Measurements from ENCODE around the gene HIRIP3. TPM values are rescaled to one million over a fixed set of nuclear protein-coding genes. Genes with fewer than 3 reads are reported as not detected.

HIRIP3 gene
- total RNA-seq, 1 experiment from 2014 or later, result 25.3 TPM

GRCh38 chr16:29963021-29963743 lies 32.2 kb downstream of the HIRIP3 start:
- intact Hi-C loops (cut with micrococcal nuclease; ENCODE audit: unreplicated experiment), result no loop called here
- Histone ChIP-seq H3K36me3 (ENCODE audit: control insufficient read depth, insufficient read depth, low read length) (peaks cover 3% of the 10 kb centered on the region; the same call in 1 of the 2 replicates), H3K4me1 (ENCODE audit: control insufficient read depth, insufficient read depth, low read length) (peaks cover 15% of the 10 kb centered on the region), H3K4me3 (ENCODE audit: low read depth in 2 of 2, low read length in 2 of 2) (peak overlapping the region; percentile 69 to 72), H3K27ac (ENCODE audit: low read length) (peak overlapping the region; percentile 94), H3K9me3 (ENCODE audit: control insufficient read depth, insufficient read depth, low read depth, low read length) (no peaks in the 10 kb centered on the region), H3K27me3 (ENCODE audit: control insufficient read depth, insufficient read depth, low read length) (no peaks in the 10 kb centered on the region)
- POLR2A ChIA-PET, result interaction anchor here (1.3 kb wide), 1 partner anchor 10 kb away, joined by 3 read pairs; the partner anchor contains the start of gene TAOK2
- CTCF ChIA-PET, result no interaction called here
- no peak for ATAC-seq
- in situ Hi-C loops (cut with HindIII; ENCODE audit: low pct_unique_long_range_greater_than_20kb, low sequenced_read_pairs), result no loop called here
- no peak for DNase-seq (ENCODE audit: low read depth, low spot score)
- TF ChIP-seq TCF7L2 (IDR thresholded peaks at IDR 0.05; ENCODE audit: low read depth, low read length) (no peak), SIN3A (IDR thresholded peaks at IDR 0.05; ENCODE audit: borderline replicate concordance, insufficient read depth, low read depth, low read length) (no peak), POLR2AphosphoS5 (IDR thresholded peaks at IDR 0.05; ENCODE audit: low read depth, low read length) (no peak)
- TF ChIP-seq, protein P1, sequence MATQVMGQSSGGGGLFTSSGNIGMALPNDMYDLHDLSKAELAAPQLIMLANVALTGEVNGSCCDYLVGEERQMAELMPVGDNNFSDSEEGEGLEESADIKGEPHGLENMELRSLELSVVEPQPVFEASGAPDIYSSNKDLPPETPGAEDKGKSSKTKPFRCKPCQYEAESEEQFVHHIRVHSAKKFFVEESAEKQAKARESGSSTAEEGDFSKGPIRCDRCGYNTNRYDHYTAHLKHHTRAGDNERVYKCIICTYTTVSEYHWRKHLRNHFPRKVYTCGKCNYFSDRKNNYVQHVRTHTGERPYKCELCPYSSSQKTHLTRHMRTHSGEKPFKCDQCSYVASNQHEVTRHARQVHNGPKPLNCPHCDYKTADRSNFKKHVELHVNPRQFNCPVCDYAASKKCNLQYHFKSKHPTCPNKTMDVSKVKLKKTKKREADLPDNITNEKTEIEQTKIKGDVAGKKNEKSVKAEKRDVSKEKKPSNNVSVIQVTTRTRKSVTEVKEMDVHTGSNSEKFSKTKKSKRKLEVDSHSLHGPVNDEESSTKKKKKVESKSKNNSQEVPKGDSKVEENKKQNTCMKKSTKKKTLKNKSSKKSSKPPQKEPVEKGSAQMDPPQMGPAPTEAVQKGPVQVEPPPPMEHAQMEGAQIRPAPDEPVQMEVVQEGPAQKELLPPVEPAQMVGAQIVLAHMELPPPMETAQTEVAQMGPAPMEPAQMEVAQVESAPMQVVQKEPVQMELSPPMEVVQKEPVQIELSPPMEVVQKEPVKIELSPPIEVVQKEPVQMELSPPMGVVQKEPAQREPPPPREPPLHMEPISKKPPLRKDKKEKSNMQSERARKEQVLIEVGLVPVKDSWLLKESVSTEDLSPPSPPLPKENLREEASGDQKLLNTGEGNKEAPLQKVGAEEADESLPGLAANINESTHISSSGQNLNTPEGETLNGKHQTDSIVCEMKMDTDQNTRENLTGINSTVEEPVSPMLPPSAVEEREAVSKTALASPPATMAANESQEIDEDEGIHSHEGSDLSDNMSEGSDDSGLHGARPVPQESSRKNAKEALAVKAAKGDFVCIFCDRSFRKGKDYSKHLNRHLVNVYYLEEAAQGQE (IDR thresholded peaks at IDR 0.05; ENCODE audit: insufficient read depth in 1 of 2, low read depth in 2 of 2, low read length in 1 of 2), result no peak
- TF ChIP-seq, protein P2, sequence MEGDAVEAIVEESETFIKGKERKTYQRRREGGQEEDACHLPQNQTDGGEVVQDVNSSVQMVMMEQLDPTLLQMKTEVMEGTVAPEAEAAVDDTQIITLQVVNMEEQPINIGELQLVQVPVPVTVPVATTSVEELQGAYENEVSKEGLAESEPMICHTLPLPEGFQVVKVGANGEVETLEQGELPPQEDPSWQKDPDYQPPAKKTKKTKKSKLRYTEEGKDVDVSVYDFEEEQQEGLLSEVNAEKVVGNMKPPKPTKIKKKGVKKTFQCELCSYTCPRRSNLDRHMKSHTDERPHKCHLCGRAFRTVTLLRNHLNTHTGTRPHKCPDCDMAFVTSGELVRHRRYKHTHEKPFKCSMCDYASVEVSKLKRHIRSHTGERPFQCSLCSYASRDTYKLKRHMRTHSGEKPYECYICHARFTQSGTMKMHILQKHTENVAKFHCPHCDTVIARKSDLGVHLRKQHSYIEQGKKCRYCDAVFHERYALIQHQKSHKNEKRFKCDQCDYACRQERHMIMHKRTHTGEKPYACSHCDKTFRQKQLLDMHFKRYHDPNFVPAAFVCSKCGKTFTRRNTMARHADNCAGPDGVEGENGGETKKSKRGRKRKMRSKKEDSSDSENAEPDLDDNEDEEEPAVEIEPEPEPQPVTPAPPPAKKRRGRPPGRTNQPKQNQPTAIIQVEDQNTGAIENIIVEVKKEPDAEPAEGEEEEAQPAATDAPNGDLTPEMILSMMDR (IDR thresholded peaks at IDR 0.05), result no peak
- BruUV-seq (replicated peaks), result no TSS peak

DNA sequence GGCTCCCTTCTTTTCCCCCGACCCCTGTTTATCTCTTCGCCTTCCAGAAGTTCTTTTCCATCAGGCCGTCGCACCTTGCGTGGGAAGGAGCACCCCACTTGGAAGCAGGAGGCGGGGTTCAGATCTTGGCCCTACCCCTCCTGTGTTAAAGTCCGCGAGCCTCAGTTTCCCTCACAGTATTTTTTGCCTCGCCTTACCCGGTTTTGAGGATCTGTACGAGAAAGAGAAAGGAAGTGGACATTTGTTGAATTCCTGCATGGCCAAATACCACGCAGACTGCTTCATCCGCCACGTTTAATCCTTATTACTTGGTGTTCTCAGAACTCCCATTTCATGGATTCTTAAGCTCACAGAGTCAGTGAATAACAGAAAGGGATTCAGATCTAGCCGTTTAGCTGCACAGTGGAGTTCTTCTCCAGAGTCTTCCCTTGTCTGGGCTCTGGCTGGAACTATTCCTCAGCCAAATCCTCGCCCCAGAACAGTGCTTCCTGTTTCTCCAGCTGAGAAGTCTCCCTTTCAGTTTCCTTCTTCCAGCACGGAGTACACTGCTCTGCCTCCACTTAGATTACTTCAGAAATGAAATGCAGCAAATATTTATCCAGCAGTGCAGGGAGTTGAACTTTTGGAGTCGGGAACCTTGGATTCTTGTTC lies 32.9 kb downstream of the HIRIP3 start:
- H3K36me3 ChIP-seq (ENCODE audit: control insufficient read depth, insufficient read depth, low read length), result peaks cover 3% of the 10 kb centered on the region; the same call in 1 of the 2 replicates
- ATAC-seq (0 out of 2 replicates have a peak, but pooled peaks have one; percentile 4), DNase-seq (ENCODE audit: low read depth, low spot score) (no peak)
- BruUV-seq (replicated peaks), result TSS peak; percentile 83
- no peaks in the 10 kb centered on the region for H3K27me3 ChIP-seq (ENCODE audit: control insufficient read depth, insufficient read depth, low read length)
- no peak for TF ChIP-seq SIN3A (IDR thresholded peaks at IDR 0.05; ENCODE audit: borderline replicate concordance, insufficient read depth, low read depth, low read length)
- TF ChIP-seq POLR2AphosphoS5 (IDR thresholded peaks at IDR 0.05; ENCODE audit: low read depth, low read length), result no peak
- TF ChIP-seq TCF7L2 (IDR thresholded peaks at IDR 0.05; ENCODE audit: low read depth, low read length), result no peak
- TF ChIP-seq, protein P1 (IDR thresholded peaks at IDR 0.05; ENCODE audit: insufficient read depth in 1 of 2, low read depth in 2 of 2, low read length in 1 of 2), result no peak
- TF ChIP-seq, protein P2 (IDR thresholded peaks at IDR 0.05), result no peak
- H3K27ac ChIP-seq (ENCODE audit: low read length), result peak overlapping the region; percentile 94
- H3K9me3 ChIP-seq (ENCODE audit: control insufficient read depth, insufficient read depth, low read depth, low read length), result no peaks in the 10 kb centered on the region
- ChIA-PET CTCF (interaction anchor here (1.2 kb wide), 1 partner anchor 46 kb away, joined by 5 read pairs; no protein-coding TSS in a partner anchor), POLR2A (interaction anchor here (0.6 to 1.6 kb wide), 3 partner anchors 11 to 124 kb away, joined by 3 to 7 read pairs (median 3); partner anchors contain the start of gene TAOK2)
- intact Hi-C loops (cut with micrococcal nuclease; ENCODE audit: unreplicated experiment) (no loop called here), in situ Hi-C loops (cut with HindIII; ENCODE audit: low pct_unique_long_range_greater_than_20kb, low sequenced_read_pairs) (no loop called here)
- peak overlapping the region; percentile 69 to 72 for H3K4me3 ChIP-seq (ENCODE audit: low read depth in 2 of 2, low read length in 2 of 2)
- peaks cover 15% of the 10 kb centered on the region for H3K4me1 ChIP-seq (ENCODE audit: control insufficient read depth, insufficient read depth, low read length)

All from Panc1 (cell line).